Liver (tissue), 3 donors: ENCODE data around the gene SOAT1.

ENCODE experiments used
- ATF3 ChIP-seq: IDR thresholded peaks from 2 replicates; pipeline ENCODE4 v1.6.1; 2016; ENCODE audit warnings: antibody characterized with exemption
- CTCF ChIP-seq: fragments of 150-350 bp; IDR thresholded peaks from 2 replicates; pipeline ENCODE4 v1.5.1; 2017; ENCODE audit warnings: improper control_type of control experiment, low read depth, low read length; ENCODE audit not compliant: missing input control
- FOXA1 ChIP-seq: IDR thresholded peaks from 2 replicates; pipeline ENCODE4 v1.6.1; 2016; ENCODE audit warnings: antibody characterized with exemption
- HNF4G ChIP-seq: IDR thresholded peaks from 2 replicates; pipeline ENCODE4 v1.6.1; 2016; ENCODE audit warnings: antibody characterized with exemption
- JUND ChIP-seq, 2 donors: IDR thresholded peaks; 2 replicates each; pipeline ENCODE4 v1.6.1; 2016; ENCODE audit warnings: antibody characterized with exemption in 2 of 2
- RAD21 ChIP-seq, 2 donors: IDR thresholded peaks; 2 replicates each; pipeline ENCODE4 v1.6.1; 2016; ENCODE audit warnings: antibody characterized with exemption in 2 of 2, mild to moderate bottlenecking in 2 of 2
- SP1 ChIP-seq: IDR thresholded peaks from 2 replicates; pipeline ENCODE4 v1.6.1; 2018; ENCODE audit warnings: antibody characterized with exemption, mild to moderate bottlenecking
- TAF1 ChIP-seq: conservative IDR thresholded peaks from 2 replicates; pipeline ENCODE4 v1.6.1; 2016; ENCODE audit warnings: antibody characterized with exemption, mild to moderate bottlenecking
- YY1 ChIP-seq: IDR thresholded peaks from 2 replicates; pipeline ENCODE4 v1.6.1; 2016; ENCODE audit warnings: antibody characterized with exemption, mild to moderate bottlenecking
- ZBTB33 ChIP-seq: IDR thresholded peaks from 2 replicates; pipeline ENCODE4 v1.6.1; 2016; ENCODE audit warnings: antibody characterized with exemption
- TF ChIP-seq, protein P1 (sequence below): IDR thresholded peaks from 2 replicates; pipeline ENCODE4 v1.6.1; 2016; ENCODE audit warnings: antibody characterized with exemption
- donor health status: healthy.
- donor health status: healthy.

GRCh38 chr1:179337288-179337687 is 43.7 kb downstream of the SOAT1 start:
- TF ChIP-seq CTCF, result no peak
- TF ChIP-seq RAD21 (IDR thresholded peaks at IDR 0.05), result no peak
- TF ChIP-seq, protein P1, sequence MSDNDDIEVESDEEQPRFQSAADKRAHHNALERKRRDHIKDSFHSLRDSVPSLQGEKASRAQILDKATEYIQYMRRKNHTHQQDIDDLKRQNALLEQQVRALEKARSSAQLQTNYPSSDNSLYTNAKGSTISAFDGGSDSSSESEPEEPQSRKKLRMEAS, result no peak
- no peak for TF ChIP-seq TAF1
- no peak for TF ChIP-seq HNF4G
- TF ChIP-seq JUND (IDR thresholded peaks at IDR 0.05), result no peak
- TF ChIP-seq SP1, result no peak
- TF ChIP-seq FOXA1, result no peak
- TF ChIP-seq ATF3, result no peak
- TF ChIP-seq YY1, result no peak
- TF ChIP-seq ZBTB33, result no peak
